ENCODE results near the gene KLF18.

The KLF18 gene

GRCh38 chr1:44141531-44141930 lies at the start of gene KLF18:
TSS of gene KLF18 (minus strand) at chr1:44141631. CDS start at chr1:44141631, 0 bp downstream.
- no peak within 1 kb of the TSS for H3K27ac ChIP-seq
- no peak for TF ChIP-seq CTCF (IDR thresholded peaks at IDR 0.05)
- H3K27me3 ChIP-seq, result no peaks in the 10 kb centered on the region
- no peaks in the 10 kb centered on the region for H3K4me1 ChIP-seq (ENCODE audit: control insufficient read depth in 1 of 2, insufficient read depth in 1 of 2, low read depth in 1 of 2, low read length in 1 of 2)
- H3K4me3 ChIP-seq (ENCODE audit: low read depth in 1 of 2, low read length in 1 of 2), result no peak within 1 kb of the TSS
- H3K9me3 ChIP-seq, result peaks cover 11% of the 10 kb centered on the region
- no peaks in the 10 kb centered on the region for H3K36me3 ChIP-seq

GRCh38 chr1:44174630-44175029 lies 33.2 kb upstream of the KLF18 start:
- no peak overlapping the region for H3K4me3 ChIP-seq (ENCODE audit: low read depth in 1 of 2, low read length in 1 of 2)
- no peaks in the 10 kb centered on the region for H3K27me3 ChIP-seq
- no peaks in the 10 kb centered on the region for H3K9me3 ChIP-seq
- no peak overlapping the region for H3K27ac ChIP-seq
- no peak for TF ChIP-seq CTCF (IDR thresholded peaks at IDR 0.05)
- no peaks in the 10 kb centered on the region for H3K36me3 ChIP-seq
- no peaks in the 10 kb centered on the region for H3K4me1 ChIP-seq (ENCODE audit: control insufficient read depth in 1 of 2, insufficient read depth in 1 of 2, low read depth in 1 of 2, low read length in 1 of 2)

GRCh38 chr1:44170281-44170823 lies 28.9 kb upstream of the KLF18 start:
- Histone ChIP-seq H3K4me1 (ENCODE audit: control insufficient read depth in 1 of 2, insufficient read depth in 1 of 2, low read depth in 1 of 2, low read length in 1 of 2) (no peaks in the 10 kb centered on the region), H3K4me3 (ENCODE audit: low read depth in 1 of 2, low read length in 1 of 2) (no peak overlapping the region), H3K27me3 (no peaks in the 10 kb centered on the region), H3K9me3 (no peaks in the 10 kb centered on the region), H3K27ac (no peak overlapping the region), H3K36me3 (no peaks in the 10 kb centered on the region)
- no peak for TF ChIP-seq CTCF (IDR thresholded peaks at IDR 0.05)

GRCh38 chr1:44168520-44169098 lies 27.2 kb upstream of the KLF18 start:
- Histone ChIP-seq H3K36me3 (no peaks in the 10 kb centered on the region), H3K27me3 (no peaks in the 10 kb centered on the region), H3K4me3 (ENCODE audit: low read depth in 1 of 2, low read length in 1 of 2) (no peak overlapping the region), H3K4me1 (ENCODE audit: control insufficient read depth in 1 of 2, insufficient read depth in 1 of 2, low read depth in 1 of 2, low read length in 1 of 2) (no peaks in the 10 kb centered on the region), H3K27ac (no peak overlapping the region), H3K9me3 (no peaks in the 10 kb centered on the region)
- TF ChIP-seq CTCF (IDR thresholded peaks at IDR 0.05), result no peak

GRCh38 chr1:44161546-44161945 lies 20.1 kb upstream of the KLF18 start:
- H3K4me3 ChIP-seq (ENCODE audit: low read depth in 1 of 2, low read length in 1 of 2), result no peak overlapping the region
- no peaks in the 10 kb centered on the region for H3K4me1 ChIP-seq (ENCODE audit: control insufficient read depth in 1 of 2, insufficient read depth in 1 of 2, low read depth in 1 of 2, low read length in 1 of 2)
- H3K27ac ChIP-seq, result no peak overlapping the region
- TF ChIP-seq CTCF (IDR thresholded peaks at IDR 0.05), result no peak
- H3K27me3 ChIP-seq, result no peaks in the 10 kb centered on the region
- no peaks in the 10 kb centered on the region for H3K9me3 ChIP-seq
- no peaks in the 10 kb centered on the region for H3K36me3 ChIP-seq
